ENCODE results near the gene INAFM1.

The INAFM1 gene

DNA sequence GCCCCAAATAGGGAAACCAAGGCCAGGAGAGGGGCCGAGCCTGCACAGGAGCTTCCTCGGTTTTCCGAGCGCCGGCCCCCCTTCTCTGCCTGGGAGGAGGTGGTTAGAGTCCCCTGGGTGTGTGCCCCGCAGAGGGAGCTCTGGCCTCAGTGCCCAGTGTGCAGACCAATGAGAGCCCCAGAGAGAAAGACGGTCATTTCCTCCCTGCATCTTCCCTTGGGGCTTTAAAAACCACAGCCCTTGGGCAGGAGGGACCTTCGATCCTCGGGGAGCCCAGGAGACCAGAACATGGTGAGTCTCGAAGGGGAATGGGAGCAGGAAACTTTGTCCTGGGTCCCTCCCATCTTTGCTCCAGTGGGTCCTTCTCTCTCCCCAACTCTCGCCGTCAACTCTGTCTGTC is 34.9 kb downstream of the INAFM1 start, which contains the start of gene C5AR1:
Gene C5AR1 (plus strand): TSS at position 254 of the 400 bp plus-strand sequence. CDS start 35 bp downstream, at position 289.
- Histone ChIP-seq H3K79me2 (ENCODE audit: control insufficient read depth, low read length) (no peaks in the 10 kb centered on the region), H3K4me2 (ENCODE audit: low read length) (peak within 1 kb of the TSS; percentile 26), H3K4me1 (ENCODE audit: control insufficient read depth, low read length) (peaks cover 19% of the 10 kb centered on the region), H3F3A (ENCODE audit: control insufficient read depth, insufficient read depth) (no peaks in the 10 kb centered on the region), H3K4me3 (ENCODE audit: low read length) (no peak within 1 kb of the TSS), H4K20me1 (ENCODE audit: control insufficient read depth, insufficient read depth, low read depth, low read length) (no peaks in the 10 kb centered on the region), H3K9me2 (replicated peaks; ENCODE audit: control insufficient read depth, low read length) (no peaks in the 10 kb centered on the region), H3K36me3 (ENCODE audit: control insufficient read depth, low read length) (no peaks in the 10 kb centered on the region), H3K9me3 (ENCODE audit: control insufficient read depth, insufficient read depth, low read length) (no peaks in the 10 kb centered on the region), H3K27me3 (ENCODE audit: control insufficient read depth, low read length) (peaks cover 17% of the 10 kb centered on the region; the same call in 1 of the 2 replicates), H3K27ac (ENCODE audit: low read depth, low read length) (no peak within 1 kb of the TSS)
- TF ChIP-seq CTCF (IDR thresholded peaks at IDR 0.05; ENCODE audit: low read depth, low read length, poor library complexity, severe bottlenecking) = no peak
- no peak for TF ChIP-seq EZH2phosphoT487 (IDR thresholded peaks at IDR 0.05; ENCODE audit: borderline replicate concordance, low read length)

GRCh38 chr19:47310323-47310722 is 35.6 kb downstream of the INAFM1 start:
- H3K27ac ChIP-seq (ENCODE audit: low read depth, low read length) = no peak overlapping the region
- no peak overlapping the region for H3K4me3 ChIP-seq (ENCODE audit: low read length)

GRCh38 chr19:47310819-47311218 is 36.1 kb downstream of the INAFM1 start:
- Histone ChIP-seq H3K27ac (ENCODE audit: low read depth, low read length) (no peak overlapping the region), H3K36me3 (ENCODE audit: control insufficient read depth, low read length) (no peaks in the 10 kb centered on the region), H3F3A (ENCODE audit: control insufficient read depth, insufficient read depth) (no peaks in the 10 kb centered on the region), H3K4me3 (ENCODE audit: low read length) (no peak overlapping the region), H3K27me3 (ENCODE audit: control insufficient read depth, low read length) (peaks cover 21% of the 10 kb centered on the region), H3K79me2 (ENCODE audit: control insufficient read depth, low read length) (no peaks in the 10 kb centered on the region), H3K9me3 (ENCODE audit: control insufficient read depth, insufficient read depth, low read length) (no peaks in the 10 kb centered on the region), H3K4me2 (ENCODE audit: low read length) (no peak overlapping the region), H3K4me1 (ENCODE audit: control insufficient read depth, low read length) (peaks cover 12% of the 10 kb centered on the region), H4K20me1 (ENCODE audit: control insufficient read depth, insufficient read depth, low read depth, low read length) (no peaks in the 10 kb centered on the region), H3K9me2 (replicated peaks; ENCODE audit: control insufficient read depth, low read length) (no peaks in the 10 kb centered on the region)
- TF ChIP-seq CTCF (IDR thresholded peaks at IDR 0.05; ENCODE audit: low read depth, low read length, poor library complexity, severe bottlenecking) (no peak), EZH2phosphoT487 (IDR thresholded peaks at IDR 0.05; ENCODE audit: borderline replicate concordance, low read length) (no peak)

More at GRCh38 chr19:47310323-47310722, 35.6 kb downstream of the INAFM1 start:
- Histone ChIP-seq H3F3A (ENCODE audit: control insufficient read depth, insufficient read depth) (no peaks in the 10 kb centered on the region), H3K4me2 (ENCODE audit: low read length) (no peak overlapping the region), H4K20me1 (ENCODE audit: control insufficient read depth, insufficient read depth, low read depth, low read length) (no peaks in the 10 kb centered on the region), H3K27me3 (ENCODE audit: control insufficient read depth, low read length) (peaks cover 20% of the 10 kb centered on the region), H3K79me2 (ENCODE audit: control insufficient read depth, low read length) (no peaks in the 10 kb centered on the region), H3K4me1 (ENCODE audit: control insufficient read depth, low read length) (peaks cover 15% of the 10 kb centered on the region), H3K9me2 (replicated peaks; ENCODE audit: control insufficient read depth, low read length) (no peaks in the 10 kb centered on the region), H3K36me3 (ENCODE audit: control insufficient read depth, low read length) (no peaks in the 10 kb centered on the region), H3K9me3 (ENCODE audit: control insufficient read depth, insufficient read depth, low read length) (no peaks in the 10 kb centered on the region)
- no peak for TF ChIP-seq EZH2phosphoT487 (IDR thresholded peaks at IDR 0.05; ENCODE audit: borderline replicate concordance, low read length)
- no peak for TF ChIP-seq CTCF (IDR thresholded peaks at IDR 0.05; ENCODE audit: low read depth, low read length, poor library complexity, severe bottlenecking)

Data from DOHH2 (cell line).